AG04449 (cell line): ENCODE measurements around the gene NIFK.

Experiments used
- CTCF ChIA-PET: fragments of 350-600 bp; formaldehyde crosslinking; extraction: SDS; loops from one replicate; lab custom pipeline; 2021; ENCODE audit warnings: antibody characterized with exemption; lab: Yijun Ruan, JAX
- POLR2A ChIA-PET: fragments of 400-600, 350-600 bp; formaldehyde crosslinking; extraction: SDS; loops from one replicate; lab custom pipeline; 2020; ENCODE audit warnings: antibody characterized with exemption, inconsistent platforms; lab: Yijun Ruan, JAX
- DNase-seq: peaks from one replicate; pipeline ENCODE4 v3.0.0-alpha.2; 2010; ENCODE audit warnings: low read depth, low spot score
- H3K4me3 ChIP-seq: 2 replicates; pipeline ENCODE4 v1.5.1; 2011; ENCODE audit warnings: low read depth, mild to moderate bottlenecking, control low read depth, low read length
- CTCF ChIP-seq: IDR thresholded peaks from one replicate; pipeline ENCODE4 v1.5.1; 2011; ENCODE audit warnings: mild to moderate bottlenecking, moderate library complexity, low read length, control low read depth, inconsistent platforms; ENCODE audit not compliant: insufficient read depth; ENCODE audit errors: missing control alignments

The NIFK gene

GRCh38 chr2:121699421-121700333, 37.0 kb downstream of the NIFK start:
- no peak overlapping the region for H3K4me3 ChIP-seq
- ChIA-PET CTCF (interaction anchor here (1.0 to 1.8 kb wide), 6 partner anchors 10 to 297 kb away, joined by 3 to 9 read pairs (median 4); no protein-coding TSS in a partner anchor), POLR2A (interaction anchor here (0.6 to 1.4 kb wide), 3 partner anchors 11 to 169 kb away, joined by 3 to 7 read pairs (median 3); partner anchors contain the start of gene RNU4ATAC)
- no peak for TF ChIP-seq CTCF
- DNase-seq, result no peak

- TF ChIP-seq CTCF, result no peak
- no peak overlapping the region for H3K4me3 ChIP-seq
- ChIA-PET POLR2A (interaction anchor here (0.7 to 1.4 kb wide), 2 partner anchors 48 to 168 kb away, joined by 3 to 7 read pairs; partner anchors contain the start of gene RNU4ATAC), CTCF (interaction anchor here (1.0 to 1.8 kb wide), 2 partner anchors 9 to 150 kb away, joined by 3 to 9 read pairs; no protein-coding TSS in a partner anchor)
- no peak for DNase-seq
These were observed 38.3 kb downstream of the NIFK start for GRCh38 chr2:121698318-121698930.

- H3K4me3 ChIP-seq, result no peak overlapping the region
- no peak for DNase-seq
- TF ChIP-seq CTCF, result no peak
- POLR2A ChIA-PET, result no interaction called here
- CTCF ChIA-PET, result no interaction called here
These were observed 39.5 kb downstream of the NIFK start for GRCh38 chr2:121697108-121697631.

- CTCF ChIA-PET, result no interaction called here
- no peak overlapping the region for H3K4me3 ChIP-seq
- TF ChIP-seq CTCF, result no peak
- DNase-seq, result no peak
- POLR2A ChIA-PET, result interaction anchor here (1.5 kb wide), 1 partner anchor 166 kb away, joined by 3 read pairs; the partner anchor contains the start of gene RNU4ATAC
These were observed 40.2 kb downstream of the NIFK start for GRCh38 chr2:121696410-121696930.

GRCh38 chr2:121695171-121695451, 41.6 kb downstream of the NIFK start:
- CTCF ChIA-PET, result no interaction called here
- no peak for TF ChIP-seq CTCF
- H3K4me3 ChIP-seq, result no peak overlapping the region
- no peak for DNase-seq
- POLR2A ChIA-PET, result no interaction called here
